Mononuclear cell (primary cell): ENCODE data around the gene SLC35G3. TPM values are rescaled to one million over a fixed set of nuclear protein-coding genes. Genes with fewer than 3 reads are reported as not detected.
"Not testable (repeated sequence)": the region's sequence is repeated elsewhere in the genome, so short reads cannot be mapped to it uniquely, and the experiment has no call there.

Experiments used
- H3K27me3 ChIP-seq: 2 replicates; pipeline ENCODE4 v1.6.0; 2011; ENCODE audit warnings: low read length, control low read depth; ENCODE audit not compliant: insufficient read depth
- H3K4me1 ChIP-seq: 2 replicates; pipeline ENCODE4 v1.5.1; 2011; ENCODE audit warnings: mild to moderate bottlenecking, low read length, control low read depth; ENCODE audit not compliant: insufficient read depth
- H3K4me3 ChIP-seq: 2 replicates; pipeline ENCODE4 v1.5.1; 2011; ENCODE audit warnings: mild to moderate bottlenecking, low read length, moderate library complexity
- H3K9me3 ChIP-seq: 2 replicates; pipeline ENCODE4 v1.5.1; 2011; ENCODE audit warnings: low read depth, mild to moderate bottlenecking, control low read depth, low read length
- total RNA-seq: library from RNA; depleted of rRNA; stranded (reverse); fragments of >200 nt; gene quantifications from one replicate; pipeline ENCODE4 v1.2.3, GENCODE V29; 2012

SLC35G3 gene
- total RNA-seq, 1 donor, result not detected

GRCh38 chr17:35222452-35222851, 28.3 kb upstream of the SLC35G3 start:
- Histone ChIP-seq H3K9me3 (peaks cover 6% of the 10 kb centered on the region), H3K4me1 (peaks cover 26% of the 10 kb centered on the region), H3K27me3 (no peaks in the 10 kb centered on the region), H3K4me3 (no peak overlapping the region)

GRCh38 chr17:35218915-35219314, 24.7 kb upstream of the SLC35G3 start:
- peaks cover 46% of the 10 kb centered on the region for H3K4me1 ChIP-seq
- peaks cover 3% of the 10 kb centered on the region for H3K27me3 ChIP-seq
- H3K4me3 ChIP-seq, result no peak overlapping the region
- peaks cover 6% of the 10 kb centered on the region for H3K9me3 ChIP-seq

- Histone ChIP-seq H3K4me3 (no peak overlapping the region), H3K4me1 (peaks cover 59% of the 10 kb centered on the region), H3K9me3 (no peaks in the 10 kb centered on the region), H3K27me3 (peaks cover 3% of the 10 kb centered on the region)
These were observed 22.9 kb upstream of the SLC35G3 start for GRCh38 chr17:35217107-35217506.

- Histone ChIP-seq H3K4me3 (no peak overlapping the region), H3K27me3 (peaks cover 3% of the 10 kb centered on the region), H3K9me3 (no peaks in the 10 kb centered on the region), H3K4me1 (peaks cover 61% of the 10 kb centered on the region)
These were observed 20.6 kb upstream of the SLC35G3 start for GRCh38 chr17:35214631-35215273.

- Histone ChIP-seq H3K4me3 (no peak overlapping the region), H3K27me3 (peaks cover 3% of the 10 kb centered on the region), H3K4me1 (peaks cover 57% of the 10 kb centered on the region), H3K9me3 (no peaks in the 10 kb centered on the region)
These were observed 20.0 kb upstream of the SLC35G3 start for GRCh38 chr17:35214192-35214591.

GRCh38 chr17:35213412-35213940, 19.3 kb upstream of the SLC35G3 start:
- Histone ChIP-seq H3K9me3 (no peaks in the 10 kb centered on the region), H3K27me3 (peaks cover 3% of the 10 kb centered on the region), H3K4me1 (peaks cover 51% of the 10 kb centered on the region), H3K4me3 (no peak overlapping the region)

GRCh38 chr17:35212668-35213067, 18.5 kb upstream of the SLC35G3 start:
- Histone ChIP-seq H3K9me3 (no peaks in the 10 kb centered on the region), H3K4me3 (no peak overlapping the region), H3K4me1 (peaks cover 42% of the 10 kb centered on the region)

GRCh38 chr17:35210741-35211140, 16.5 kb upstream of the SLC35G3 start:
- Histone ChIP-seq H3K4me1 (peaks cover 33% of the 10 kb centered on the region), H3K4me3 (no peak overlapping the region), H3K9me3 (no peaks in the 10 kb centered on the region), H3K27me3 (peaks cover 5% of the 10 kb centered on the region)

More at GRCh38 chr17:35212668-35213067, 18.5 kb upstream of the SLC35G3 start:
- H3K27me3 ChIP-seq, result peaks cover 3% of the 10 kb centered on the region

GRCh38 chr17:35202582-35202981, 8.4 kb upstream of the SLC35G3 start:
- not testable (repeated sequence) for H3K4me1 ChIP-seq, H3K27me3 ChIP-seq, H3K9me3 ChIP-seq, H3K4me3 ChIP-seq

- H3K27me3 ChIP-seq, H3K9me3 ChIP-seq, H3K4me3 ChIP-seq, H3K4me1 ChIP-seq: not testable (repeated sequence)
These were observed 869 bp upstream of the SLC35G3 start for GRCh38 chr17:35195062-35195461.

- peaks cover 18% of the 10 kb centered on the region for H3K4me1 ChIP-seq
- H3K4me3 ChIP-seq, result no peak overlapping the region
- no peaks in the 10 kb centered on the region for H3K9me3 ChIP-seq
- H3K27me3 ChIP-seq, result no peaks in the 10 kb centered on the region
These were observed 1.5 kb downstream of the SLC35G3 start for GRCh38 chr17:35192708-35193107.

- Histone ChIP-seq H3K9me3 (no peaks in the 10 kb centered on the region), H3K27me3 (no peaks in the 10 kb centered on the region), H3K4me3 (no peak overlapping the region), H3K4me1 (peaks cover 19% of the 10 kb centered on the region)
These were observed 3.0 kb downstream of the SLC35G3 start for GRCh38 chr17:35191001-35191695.

GRCh38 chr17:35189291-35189690, 4.9 kb downstream of the SLC35G3 start:
- Histone ChIP-seq H3K27me3 (no peaks in the 10 kb centered on the region), H3K4me3 (no peak overlapping the region), H3K4me1 (peaks cover 19% of the 10 kb centered on the region), H3K9me3 (no peaks in the 10 kb centered on the region)

GRCh38 chr17:35188111-35188510, 6.1 kb downstream of the SLC35G3 start:
- Histone ChIP-seq H3K4me1 (peaks cover 19% of the 10 kb centered on the region), H3K27me3 (no peaks in the 10 kb centered on the region), H3K9me3 (no peaks in the 10 kb centered on the region), H3K4me3 (no peak overlapping the region)

- Histone ChIP-seq H3K4me1 (peaks cover 19% of the 10 kb centered on the region), H3K27me3 (no peaks in the 10 kb centered on the region), H3K9me3 (no peaks in the 10 kb centered on the region), H3K4me3 (no peak overlapping the region)
These were observed 6.7 kb downstream of the SLC35G3 start for GRCh38 chr17:35187481-35187880.

GRCh38 chr17:35185849-35186248, 8.3 kb downstream of the SLC35G3 start:
- Histone ChIP-seq H3K4me3 (no peak overlapping the region), H3K4me1 (peaks cover 19% of the 10 kb centered on the region), H3K9me3 (no peaks in the 10 kb centered on the region), H3K27me3 (no peaks in the 10 kb centered on the region)
